Measurements from ENCODE around the gene CERS3.

The CERS3 gene

DNA sequence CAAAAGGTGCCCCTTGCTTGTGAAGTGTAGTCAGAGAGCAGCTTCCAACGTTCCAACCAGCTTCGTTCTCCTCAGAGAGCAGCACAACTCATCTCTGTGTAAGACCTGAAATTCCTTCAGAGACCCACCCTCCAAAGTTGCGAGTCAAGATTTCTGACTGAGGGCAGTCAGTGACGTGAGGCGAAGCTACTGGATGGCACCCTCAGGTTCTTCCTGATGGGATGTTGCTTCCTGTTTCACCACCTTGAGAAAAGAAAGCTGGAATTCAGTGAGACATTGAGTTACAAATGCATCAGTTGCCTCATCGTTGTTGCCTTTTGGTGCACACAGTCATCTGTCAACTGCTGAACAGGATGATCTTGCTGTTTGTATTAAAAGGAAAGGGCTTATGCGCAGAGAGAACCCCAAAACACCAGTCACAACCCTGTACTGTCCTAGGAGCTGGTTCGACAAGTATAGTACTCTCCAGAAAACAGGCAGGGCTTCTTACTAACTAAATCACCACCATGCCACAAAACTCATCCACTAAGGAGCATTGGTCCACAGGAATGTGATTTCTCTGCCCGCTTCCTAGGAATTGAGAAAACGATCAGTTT is at the start of gene CERS3:
Gene CERS3 (minus strand): TSS at position 118 of the 596 bp plus-strand sequence. CDS start 27,101 bp downstream, outside the sequence.
- DNase-seq (ENCODE audit: low spot score): no peak

DNA sequence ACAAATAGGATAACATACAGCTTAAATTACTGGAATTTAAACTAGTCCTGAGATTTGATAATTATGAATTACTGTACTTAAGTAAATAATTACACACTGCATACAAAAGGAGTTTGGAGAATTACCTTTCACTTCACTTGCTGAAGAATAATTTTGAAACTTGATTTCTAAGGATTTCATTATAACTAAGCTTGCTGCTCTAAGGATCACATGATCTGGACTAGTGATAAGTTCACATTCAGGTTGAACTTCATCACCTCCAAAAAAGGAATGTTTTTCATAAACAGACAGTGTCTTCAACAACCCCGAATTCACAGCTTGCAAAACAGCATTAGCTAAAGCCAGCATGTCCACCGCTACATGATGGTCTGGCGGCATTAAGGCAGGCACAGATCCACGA is 44.8 kb upstream of the CERS3 start:
- no peak for DNase-seq (ENCODE audit: low spot score)

- DNase-seq (ENCODE audit: low spot score): no peak
Observed at GRCh38 chr15:100572362-100572983, 43.7 kb upstream of the CERS3 start.

- no peak for DNase-seq (ENCODE audit: low spot score)
Observed at GRCh38 chr15:100571592-100572167, 42.9 kb upstream of the CERS3 start.

DNA sequence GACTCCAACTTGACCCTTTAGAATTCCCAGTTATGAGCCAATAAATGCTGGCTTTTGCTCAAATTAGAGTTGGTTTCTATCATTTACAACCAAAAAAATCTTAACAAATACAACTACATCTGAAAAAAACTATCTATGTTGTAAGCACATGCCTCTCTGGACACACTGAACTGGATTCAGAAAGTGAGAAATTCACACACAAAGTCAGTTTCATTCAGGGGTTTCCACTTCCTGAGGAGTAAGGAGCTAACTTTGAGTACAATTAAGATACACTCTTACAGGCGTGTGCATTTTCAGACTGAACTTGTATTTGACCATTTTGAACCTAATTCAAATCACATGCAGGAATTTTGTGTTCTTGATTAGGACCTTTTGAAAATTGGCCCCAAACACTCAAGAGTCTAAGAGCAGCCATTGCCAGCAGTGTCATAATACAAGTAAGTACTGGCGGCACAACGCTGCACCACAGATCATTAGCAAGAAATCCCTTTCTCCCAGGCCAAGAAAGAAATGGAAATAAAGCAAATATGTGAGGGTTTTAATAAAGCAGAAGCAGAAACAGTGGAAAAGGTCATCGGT is 42.1 kb upstream of the CERS3 start:
- no peak for DNase-seq (ENCODE audit: low spot score)

- DNase-seq (ENCODE audit: low spot score): no peak
Observed at GRCh38 chr15:100570275-100570674, 41.5 kb upstream of the CERS3 start.

DNA sequence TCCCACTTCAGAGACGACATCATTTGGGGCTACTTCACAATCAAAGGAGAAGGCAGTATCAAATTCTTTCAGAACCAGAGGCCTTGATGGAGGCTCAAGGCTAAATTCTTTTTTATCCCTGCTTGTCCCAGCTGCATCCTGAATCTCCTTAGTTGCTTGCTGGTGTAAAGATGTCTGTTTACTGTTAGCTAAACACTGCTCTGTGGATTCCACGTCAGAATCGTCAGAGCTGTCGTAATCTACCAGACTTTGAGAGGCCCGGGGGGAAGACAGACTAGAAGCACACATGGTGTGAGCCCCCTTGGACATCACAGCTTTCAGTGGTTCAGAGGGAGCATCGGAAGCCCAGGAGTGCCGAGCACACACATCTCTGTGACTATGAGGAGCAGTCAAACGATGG is 40.6 kb upstream of the CERS3 start:
- DNase-seq (ENCODE audit: low spot score): no peak

DNA sequence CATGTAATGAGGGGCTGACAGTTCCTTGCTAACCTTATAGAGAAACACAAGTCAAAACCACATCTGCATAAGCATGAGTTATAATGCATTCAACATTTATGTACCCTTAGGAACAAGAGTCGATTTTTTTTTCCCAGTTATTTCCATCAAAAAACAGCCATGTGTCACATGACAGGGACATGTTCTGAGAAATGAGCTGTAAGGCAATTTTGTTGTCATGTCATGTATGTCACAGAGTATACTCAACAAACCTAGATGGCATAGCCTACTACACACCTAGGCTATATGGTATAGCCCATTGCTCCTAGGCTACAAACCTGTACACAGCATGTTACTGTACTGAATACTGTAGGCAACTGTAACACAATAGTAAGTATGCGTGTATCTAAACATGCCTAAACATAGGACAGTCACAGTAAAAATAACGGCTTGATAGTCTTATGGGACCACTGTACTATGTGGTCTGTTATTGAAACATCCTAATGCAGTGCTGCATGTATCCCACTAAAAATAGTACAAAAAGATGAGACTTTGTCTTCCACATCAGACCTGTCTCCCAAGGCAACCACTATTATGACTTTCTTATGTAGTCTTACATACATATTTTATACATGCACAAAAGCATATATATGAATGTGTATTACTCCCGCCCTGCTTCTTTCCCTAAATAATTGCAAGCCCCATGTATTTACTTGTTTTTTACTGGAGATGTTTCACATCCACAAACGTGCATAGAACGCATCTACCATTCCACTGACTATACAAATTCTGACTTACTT is 38.3 kb upstream of the CERS3 start:
- no peak for DNase-seq (ENCODE audit: low spot score)

DNA sequence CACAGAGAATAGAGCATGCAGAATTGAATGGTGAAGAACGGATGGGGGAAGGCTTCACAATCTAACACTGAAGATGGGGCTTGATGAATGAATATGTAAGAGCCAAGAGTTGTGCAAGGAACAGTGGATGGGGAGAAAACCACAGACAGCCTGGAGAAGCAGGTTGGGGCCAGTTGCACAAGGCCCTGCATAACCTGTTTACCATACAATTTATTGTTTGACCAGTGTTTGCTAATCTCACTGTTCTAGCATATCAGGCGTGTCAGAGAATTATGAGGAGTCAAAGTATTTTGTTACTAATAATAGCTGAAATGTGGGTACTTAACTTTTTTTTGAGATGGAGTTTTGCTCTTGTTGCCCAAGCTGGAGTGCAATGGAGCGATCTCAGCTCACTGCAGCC is 36.8 kb upstream of the CERS3 start:
- no peak for DNase-seq (ENCODE audit: low spot score)

DNA sequence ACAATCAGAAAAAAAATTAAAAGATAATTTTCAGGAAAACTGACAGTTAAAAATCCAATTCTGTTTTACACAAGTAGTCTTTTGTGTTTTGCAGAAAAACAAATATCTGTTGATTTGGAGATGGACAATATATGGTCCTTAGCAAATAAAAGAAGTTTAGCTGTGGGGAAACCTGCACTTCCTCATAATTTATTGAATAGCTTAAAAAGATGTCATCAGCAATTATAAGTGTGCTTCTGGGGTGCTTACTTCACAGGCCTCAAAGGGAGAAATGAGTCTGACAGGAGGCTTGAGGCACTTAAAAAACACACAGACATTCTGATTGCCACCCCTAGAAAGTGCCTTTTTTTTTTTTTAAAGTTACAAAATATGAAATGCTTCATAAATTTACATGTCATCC is 31.6 kb upstream of the CERS3 start:
- no peak for DNase-seq (ENCODE audit: low spot score)

DNA sequence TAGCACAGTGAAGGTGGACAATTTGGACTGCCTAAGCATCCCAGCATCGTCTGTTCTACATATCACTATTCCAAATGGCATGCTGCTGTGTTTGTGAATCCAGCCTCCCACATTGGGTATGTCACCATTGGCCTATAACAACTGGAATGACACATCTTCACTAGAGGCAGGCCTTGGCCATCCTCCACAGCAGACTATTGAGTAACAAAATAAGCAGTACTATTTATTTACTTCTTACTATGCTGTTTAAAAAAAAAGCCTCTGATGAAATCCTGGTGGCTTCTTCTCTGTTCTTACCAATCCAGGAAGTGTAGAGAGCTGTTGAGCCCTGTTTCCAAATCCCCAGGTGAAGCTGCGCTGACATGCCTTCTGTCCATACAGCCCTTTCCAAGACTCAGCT is 30.6 kb upstream of the CERS3 start:
- DNase-seq (ENCODE audit: low spot score): peak; percentile 29

- no peak for DNase-seq (ENCODE audit: low spot score)
Observed at GRCh38 chr15:100558771-100559254, 30.1 kb upstream of the CERS3 start.

DNA sequence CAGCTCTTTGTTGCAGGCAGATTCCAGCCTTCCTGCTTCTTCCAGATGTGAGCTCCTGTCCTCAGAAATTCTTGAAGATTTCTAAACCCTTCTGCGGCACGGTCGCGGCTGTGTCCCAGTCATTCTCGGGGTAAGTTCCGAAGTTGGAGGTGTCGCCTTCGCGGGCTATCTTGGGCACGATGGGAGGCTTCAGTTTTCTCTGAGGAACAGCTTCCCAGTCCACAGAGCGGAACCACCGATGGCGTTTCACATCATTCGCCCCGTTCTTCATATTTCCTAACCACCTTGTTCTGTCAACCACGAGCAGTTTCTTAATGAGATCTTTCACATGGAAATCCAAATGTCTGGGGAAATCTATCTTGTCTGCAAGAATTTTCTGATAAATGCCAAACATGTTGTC is 24.7 kb upstream of the CERS3 start:
- no peak for DNase-seq (ENCODE audit: low spot score)

DNA sequence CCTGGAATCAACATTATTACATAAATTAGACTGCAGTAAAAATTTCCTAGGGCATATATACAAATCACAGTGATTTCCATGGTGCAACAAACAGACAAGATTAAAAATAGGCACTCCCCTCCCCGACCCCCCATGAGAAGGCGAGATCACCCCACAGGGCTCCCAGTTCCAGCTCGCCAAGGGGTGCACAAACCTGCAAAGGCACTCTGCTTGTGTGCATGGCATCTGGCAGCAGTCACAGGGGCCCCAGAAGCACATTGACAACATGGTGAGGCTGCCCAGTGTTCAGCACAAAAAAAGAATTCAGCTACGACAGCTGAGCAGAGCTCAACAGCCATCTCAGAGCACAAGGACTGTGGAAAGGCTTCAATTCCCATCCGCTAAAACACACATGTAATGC is 19.2 kb upstream of the CERS3 start:
- no peak for DNase-seq (ENCODE audit: low spot score)

GRCh38 chr15:100544946-100545345 is 16.2 kb upstream of the CERS3 start:
- DNase-seq (ENCODE audit: low spot score): no peak

GRCh38 chr15:100544338-100544841 is 15.6 kb upstream of the CERS3 start:
- DNase-seq (ENCODE audit: low spot score): no peak

DNA sequence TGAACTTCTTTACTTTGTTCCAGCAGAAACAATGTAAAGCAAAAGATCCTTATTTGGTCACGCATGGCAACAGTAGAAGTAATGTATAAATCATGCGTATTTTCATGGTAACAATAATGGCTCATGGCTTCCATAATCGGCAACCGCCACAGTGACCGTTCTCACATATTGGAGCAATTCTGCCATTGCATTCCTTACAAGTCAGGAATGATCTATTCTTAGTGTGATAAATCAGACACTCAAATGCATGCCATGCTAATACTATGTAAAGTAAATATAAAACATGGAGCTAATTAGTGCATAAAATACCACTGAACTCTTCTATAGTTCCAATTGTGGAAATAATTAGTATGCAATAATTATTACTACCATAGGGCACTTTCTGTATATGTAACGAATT is 13.5 kb upstream of the CERS3 start:
- no peak for DNase-seq (ENCODE audit: low spot score)

DNA sequence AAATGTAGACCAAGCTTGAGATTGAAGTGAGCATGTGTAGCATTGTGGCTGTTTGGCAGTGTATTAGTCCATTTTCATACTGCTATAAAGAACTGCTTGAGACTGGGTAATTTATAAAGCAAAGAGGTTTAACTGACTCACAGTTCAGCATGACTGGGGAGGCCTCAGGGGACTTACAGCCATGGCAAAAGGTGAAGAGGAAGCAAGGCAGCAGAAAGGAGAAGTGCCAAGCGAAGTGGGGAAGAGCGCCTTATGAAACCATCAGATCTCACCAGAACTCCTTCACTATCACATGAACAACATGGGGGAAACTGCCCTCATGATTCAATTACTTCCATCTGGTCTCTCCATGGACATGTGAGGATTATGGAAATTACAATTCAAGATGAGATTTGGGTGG is 8.6 kb upstream of the CERS3 start:
- peak; percentile 58 for DNase-seq (ENCODE audit: low spot score)

DNA sequence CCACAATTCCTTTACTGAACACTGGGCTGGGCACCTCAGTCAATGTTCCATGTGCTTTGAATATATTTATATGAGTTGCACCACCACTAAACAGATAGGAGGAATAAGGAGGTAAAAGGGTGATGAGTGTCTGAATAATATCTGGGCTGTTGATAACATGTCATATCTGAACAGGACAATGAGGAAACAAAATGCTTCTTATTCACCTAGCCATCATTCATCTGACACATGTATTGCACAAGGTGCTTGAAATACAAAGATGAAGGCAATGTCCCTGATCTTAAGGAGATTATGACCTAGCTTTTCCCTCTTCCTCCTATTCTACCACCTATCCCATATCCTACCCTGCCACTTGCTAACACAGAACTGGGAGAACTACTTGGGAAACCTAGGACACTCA is 8.0 kb upstream of the CERS3 start:
- no peak for DNase-seq (ENCODE audit: low spot score)

DNA sequence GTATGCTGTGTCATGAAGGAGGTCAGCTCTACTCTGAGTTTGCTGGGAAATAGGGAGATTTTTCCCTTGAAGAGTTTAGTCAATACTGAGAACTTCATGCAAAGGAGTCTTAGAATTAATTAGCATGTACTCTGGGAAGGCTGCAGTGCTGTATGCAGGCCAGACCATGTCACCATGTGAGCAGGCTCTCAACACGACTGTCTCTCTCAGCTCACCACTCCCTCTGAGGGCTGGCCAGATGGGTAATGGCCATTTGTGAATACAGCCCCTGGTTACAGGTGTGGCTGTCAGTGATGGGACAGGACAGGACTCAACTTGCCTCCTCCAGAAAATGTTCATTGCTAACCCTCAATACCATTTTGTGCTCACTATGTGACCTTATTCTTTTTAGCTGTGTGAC is 5.1 kb upstream of the CERS3 start:
- no peak for DNase-seq (ENCODE audit: low spot score)

DNA sequence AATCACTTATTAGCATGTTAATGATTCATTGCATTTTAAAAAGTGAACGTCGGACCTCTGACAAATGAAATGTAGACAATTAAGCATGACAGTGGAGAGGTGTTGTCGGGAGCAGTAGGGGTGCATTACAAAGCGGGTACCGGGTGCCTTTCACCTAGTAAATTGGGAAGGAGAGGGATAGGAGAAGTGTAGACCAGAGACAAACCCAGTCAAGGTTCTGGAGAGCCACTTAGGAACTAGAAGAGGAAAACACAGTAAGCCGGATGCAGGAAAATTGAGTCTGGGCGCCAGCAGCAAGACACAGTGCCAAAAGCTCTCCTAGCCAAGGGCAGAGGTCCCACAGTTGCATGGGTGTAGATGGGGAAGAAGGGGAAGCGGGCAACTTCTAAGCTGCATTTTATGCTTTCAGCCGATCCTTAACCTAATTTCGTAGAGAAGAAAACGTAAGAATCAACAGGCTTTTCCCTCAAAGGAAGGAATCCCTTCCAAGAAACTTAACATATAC is 3.1 kb upstream of the CERS3 start:
- DNase-seq (ENCODE audit: low spot score): no peak

GRCh38 chr15:100531204-100531603 is 2.5 kb upstream of the CERS3 start:
- no peak for DNase-seq (ENCODE audit: low spot score)

Data from Ammon's horn (tissue), 1 donor.